ENCODE data around the gene ZNF536. TPM values are rescaled to one million over a fixed set of nuclear protein-coding genes. Genes with fewer than 3 reads are reported as not detected.

The ZNF536 gene
- total and polyA plus RNA-seq, 2 donors (not counting 3 experiments of a cell fraction or from before 2014, with no cell fraction given) = not detected

- CTCF ChIA-PET = no interaction called here
- no peak overlapping the region for H2AFZ ChIP-seq (ENCODE audit: low read depth, low read length)
These were observed 174.1 kb downstream of the ZNF536 start for GRCh38 chr19:30546332-30546731.

More at GRCh38 chr19:30546332-30546731, 174.1 kb downstream of the ZNF536 start:
- POLR2A ChIA-PET = no interaction called here
- TF ChIP-seq POLR2A (IDR thresholded peaks at IDR 0.05; ENCODE audit: low read depth, low read length) = no peak
- no peak for TF ChIP-seq MYC (IDR thresholded peaks at IDR 0.05; ENCODE audit: low read depth, low read length)
- no peak for TF ChIP-seq MAX (IDR thresholded peaks at IDR 0.05; ENCODE audit: insufficient read depth, insufficient read length)
- TF ChIP-seq POLR2AphosphoS5 (IDR thresholded peaks at IDR 0.05; ENCODE audit: insufficient read depth, low read depth, low read length) = no peak
- no peak for TF ChIP-seq EZH2 (IDR thresholded peaks at IDR 0.05; ENCODE audit: borderline replicate concordance, low read depth, low read length, severe bottlenecking)
- no peak for TF ChIP-seq FOS (IDR thresholded peaks at IDR 0.05; ENCODE audit: borderline replicate concordance, insufficient read depth, low read length)
- no peak for TF ChIP-seq JUN (IDR thresholded peaks at IDR 0.05; ENCODE audit: borderline replicate concordance, insufficient read depth, insufficient read length, low read depth)
- no peak for TF ChIP-seq GATA2 (IDR thresholded peaks at IDR 0.05; ENCODE audit: insufficient read depth, insufficient read length, low read depth, low read length)
- TF ChIP-seq CTCF (IDR thresholded peaks at IDR 0.05; ENCODE audit: extremely low read depth in 1 of 2, insufficient read depth in 1 of 2, low read depth in 1 of 2, low read length in 2 of 2) = no peak
- no TSS peak for BruUV-seq (replicated peaks)
- DNase-seq (ENCODE audit: low read depth, low spot score) (no peak), FAIRE-seq (no peak)
- Histone ChIP-seq H3K4me1 (ENCODE audit: control insufficient read depth, extremely low read depth, insufficient read depth, low read length) (no peaks in the 10 kb centered on the region), H3K27ac (ENCODE audit: insufficient read depth, low read depth, low read length) (no peak overlapping the region), H3K9ac (replicated peaks; ENCODE audit: extremely low read depth, insufficient read depth, low read length) (no peak overlapping the region), H3K4me2 (ENCODE audit: insufficient read depth, low read length) (no peak overlapping the region), H3K9me1 (replicated peaks; ENCODE audit: control insufficient read depth, extremely low read depth, insufficient read depth, low read length) (no peaks in the 10 kb centered on the region), H3K79me2 (ENCODE audit: control insufficient read depth, insufficient read depth, low read length) (no peaks in the 10 kb centered on the region), H3K4me3 (replicated peaks in 1 of 3; ENCODE audit: insufficient read depth in 1 of 3, low read depth in 1 of 3, low read length in 3 of 3) (no peak overlapping the region), H3K27me3 (ENCODE audit: control insufficient read depth in 2 of 2, insufficient read depth in 2 of 2, low read length in 2 of 2) (no peaks in the 10 kb centered on the region), H4K20me1 (replicated peaks; ENCODE audit: control insufficient read depth, extremely low read depth, insufficient read depth, low read length) (no peaks in the 10 kb centered on the region), H3K36me3 (ENCODE audit: control insufficient read depth in 2 of 2, extremely low read depth in 1 of 2, insufficient read depth in 2 of 2, low read length in 2 of 2) (no peaks in the 10 kb centered on the region), H3K9me3 (replicated peaks; ENCODE audit: control insufficient read depth, insufficient read depth, low read length) (peaks cover 2% of the 10 kb centered on the region)
- dilution Hi-C loops (cut with MboI; ENCODE audit: extremely low pct_ligation_motif_present, low sequenced_read_pairs) (no loop called here), intact Hi-C loops (cut with micrococcal nuclease) (no loop called here)
